HG02798 (cell line): ENCODE results near the gene KLK3.

ENCODE experiments used
- ATAC-seq: cut with Tn5 transposase; IDR thresholded peaks from one replicate; pipeline ENCODE4 v1.9.1; 2021; ENCODE audit warnings: mild to moderate bottlenecking; ENCODE audit not compliant: unreplicated experiment, poor library complexity

The KLK3 gene

DNA sequence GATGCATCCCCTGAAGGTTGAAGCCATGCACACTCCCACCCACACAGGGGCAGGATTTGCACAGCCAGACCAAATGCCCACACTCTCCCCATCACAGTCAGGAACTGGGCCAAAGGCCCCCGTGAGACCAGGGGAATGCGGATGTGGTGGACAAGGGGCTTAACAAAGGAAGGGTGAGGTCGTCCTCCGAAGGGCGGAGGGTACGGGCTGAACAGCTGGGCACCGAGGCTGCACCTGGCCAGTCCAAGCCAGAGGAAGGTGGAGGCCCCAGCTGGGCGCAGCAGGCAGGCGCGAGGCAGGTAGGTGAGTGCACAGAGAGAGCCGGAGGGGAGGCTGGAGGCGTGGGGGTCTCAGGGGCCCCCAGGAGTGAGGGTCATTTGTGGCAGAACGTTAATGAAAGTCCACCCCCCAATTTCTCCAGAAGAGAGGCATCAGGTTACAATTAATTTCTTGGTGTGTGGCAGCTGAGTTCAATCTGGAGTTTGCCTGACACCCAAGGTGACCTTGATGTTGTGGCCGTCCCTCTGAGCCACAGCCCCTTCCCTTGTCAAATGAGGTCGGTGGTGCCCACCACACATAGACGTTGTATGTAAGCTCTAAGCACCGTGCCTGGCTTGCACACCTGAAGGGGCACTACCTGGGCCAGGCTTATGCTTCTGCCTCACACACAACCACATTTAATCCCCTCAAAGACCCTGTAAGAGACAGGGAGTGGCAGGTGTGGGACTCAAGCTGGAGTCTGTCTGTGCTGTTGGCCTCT lies 24.3 kb upstream of the KLK3 start:
- ATAC-seq = no peak

DNA sequence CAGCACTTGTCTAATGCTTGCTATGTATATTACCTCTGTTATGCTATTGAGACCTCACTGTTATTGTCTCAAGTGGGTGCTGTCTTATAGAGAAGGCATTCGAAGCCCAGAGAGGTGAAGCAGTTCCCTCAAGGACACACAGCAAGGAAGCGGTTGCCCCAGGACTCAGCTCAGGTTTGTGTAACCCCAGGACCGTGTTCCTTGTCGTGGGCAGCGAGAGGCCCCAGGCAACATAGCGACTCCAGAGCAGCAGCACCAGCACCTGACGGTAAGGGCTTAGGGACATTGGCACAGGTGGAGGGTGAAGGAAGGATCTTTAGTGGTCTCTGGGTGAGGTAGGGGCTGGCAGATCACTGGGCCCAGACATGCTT lies 23.7 kb upstream of the KLK3 start:
- ATAC-seq = no peak

DNA sequence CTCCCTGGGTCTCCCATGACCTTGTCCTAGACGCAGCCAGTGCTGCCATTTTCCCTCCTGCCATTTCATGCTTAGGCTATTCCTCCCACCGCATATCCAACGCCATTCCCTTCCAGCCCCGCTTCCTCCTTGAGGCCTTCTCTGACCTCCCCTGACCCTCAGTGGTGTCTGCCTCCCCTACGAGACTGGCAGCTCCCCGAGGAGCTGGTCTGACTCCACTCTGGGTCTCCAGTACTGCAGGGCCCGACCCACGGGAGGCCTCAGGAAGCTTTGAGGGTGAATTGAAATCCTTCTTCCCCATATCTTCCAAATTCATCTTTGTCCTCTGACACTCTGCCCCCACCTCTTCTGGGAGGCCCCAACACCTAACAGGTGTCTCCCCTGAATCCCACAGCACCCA lies 22.0 kb upstream of the KLK3 start:
- ATAC-seq = no peak

DNA sequence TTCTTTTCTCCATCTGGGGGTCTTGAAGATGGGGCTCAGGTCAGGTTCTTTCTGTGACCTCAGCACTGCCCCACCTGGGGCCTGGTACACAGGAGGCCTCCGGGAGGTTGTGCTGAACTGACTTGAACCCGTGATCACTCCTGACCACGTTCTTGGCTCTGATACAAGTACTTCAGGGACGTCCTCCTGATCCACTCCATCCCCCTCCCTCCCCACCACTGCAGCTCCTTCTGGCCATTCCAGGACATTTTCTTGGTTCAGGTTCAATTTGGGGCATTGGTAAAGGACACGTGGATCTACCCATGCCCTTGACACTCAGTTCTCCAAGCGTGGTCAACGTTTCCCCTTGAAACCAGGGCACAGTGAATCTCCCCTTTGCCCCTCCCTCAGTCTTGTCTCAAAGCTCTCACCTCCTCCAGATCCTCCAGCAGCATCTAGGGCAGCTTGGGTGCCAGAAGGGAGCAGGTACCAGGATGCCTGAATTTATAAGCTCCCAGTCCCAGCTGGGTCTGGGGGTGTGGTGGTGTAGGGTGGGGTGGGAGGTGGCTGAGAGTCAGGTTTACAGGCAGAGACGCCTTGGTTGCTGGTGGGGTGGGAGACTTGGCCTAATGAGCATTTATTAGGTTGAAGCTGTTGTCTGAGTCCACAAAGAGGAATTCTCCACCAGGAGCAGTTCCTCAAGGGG lies 21.5 kb upstream of the KLK3 start, which contains the start of gene KLK15:
KLK15 (minus strand) TSS at position 458 of the 685 bp plus-strand sequence. CDS start 2,082 bp downstream, outside the sequence.
- ATAC-seq = no peak

DNA sequence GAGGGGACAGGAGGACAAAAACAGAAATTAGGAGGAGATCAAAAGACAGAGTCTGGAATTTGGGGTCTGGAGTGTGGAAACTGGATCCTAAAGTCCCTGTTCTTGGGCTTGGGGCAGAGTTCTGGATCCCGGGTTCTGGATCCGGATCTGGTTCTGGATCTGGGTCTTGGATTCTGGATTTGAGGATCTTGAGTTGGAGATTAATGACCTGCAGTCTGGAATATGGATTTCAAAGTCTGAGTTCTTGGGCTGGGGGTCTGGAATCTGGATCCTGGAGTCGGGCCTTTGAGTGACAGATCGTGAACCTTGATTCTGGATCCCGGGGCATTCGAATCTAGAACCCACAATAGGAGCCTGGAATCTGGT lies 20.9 kb upstream of the KLK3 start:
- no peak for ATAC-seq

DNA sequence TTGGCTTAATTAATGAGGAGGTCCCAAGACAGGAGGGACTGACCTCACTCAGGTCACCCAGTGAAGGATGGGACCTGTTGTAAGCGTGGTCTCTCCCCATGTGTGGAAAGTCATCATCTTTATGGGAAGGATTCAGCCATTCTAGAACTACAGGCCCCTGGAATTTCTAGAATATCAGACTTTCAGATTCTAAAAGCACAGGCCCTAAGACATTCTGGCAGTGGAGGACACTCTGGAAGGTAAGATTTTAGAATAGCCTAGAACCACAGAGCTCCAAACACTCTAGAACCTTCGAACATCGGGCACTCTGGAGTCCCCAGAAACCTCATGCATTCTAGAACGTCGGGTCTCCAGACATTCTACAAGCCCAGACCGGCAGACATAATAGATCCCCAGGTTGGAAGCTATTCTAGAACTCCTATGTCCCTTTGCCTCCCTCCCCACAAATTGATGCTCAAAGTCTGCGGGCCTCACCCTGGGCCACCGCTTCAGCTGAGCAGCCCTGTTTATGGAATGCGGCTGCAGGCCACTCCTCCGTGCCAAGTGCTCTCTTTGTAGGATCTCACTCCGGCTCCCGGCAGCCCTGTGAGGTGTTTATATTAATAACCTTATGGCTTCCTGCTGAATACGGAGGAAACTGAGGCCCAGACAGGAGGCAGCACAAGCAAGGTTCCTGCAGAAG lies 19.5 kb upstream of the KLK3 start:
- no peak for ATAC-seq

DNA sequence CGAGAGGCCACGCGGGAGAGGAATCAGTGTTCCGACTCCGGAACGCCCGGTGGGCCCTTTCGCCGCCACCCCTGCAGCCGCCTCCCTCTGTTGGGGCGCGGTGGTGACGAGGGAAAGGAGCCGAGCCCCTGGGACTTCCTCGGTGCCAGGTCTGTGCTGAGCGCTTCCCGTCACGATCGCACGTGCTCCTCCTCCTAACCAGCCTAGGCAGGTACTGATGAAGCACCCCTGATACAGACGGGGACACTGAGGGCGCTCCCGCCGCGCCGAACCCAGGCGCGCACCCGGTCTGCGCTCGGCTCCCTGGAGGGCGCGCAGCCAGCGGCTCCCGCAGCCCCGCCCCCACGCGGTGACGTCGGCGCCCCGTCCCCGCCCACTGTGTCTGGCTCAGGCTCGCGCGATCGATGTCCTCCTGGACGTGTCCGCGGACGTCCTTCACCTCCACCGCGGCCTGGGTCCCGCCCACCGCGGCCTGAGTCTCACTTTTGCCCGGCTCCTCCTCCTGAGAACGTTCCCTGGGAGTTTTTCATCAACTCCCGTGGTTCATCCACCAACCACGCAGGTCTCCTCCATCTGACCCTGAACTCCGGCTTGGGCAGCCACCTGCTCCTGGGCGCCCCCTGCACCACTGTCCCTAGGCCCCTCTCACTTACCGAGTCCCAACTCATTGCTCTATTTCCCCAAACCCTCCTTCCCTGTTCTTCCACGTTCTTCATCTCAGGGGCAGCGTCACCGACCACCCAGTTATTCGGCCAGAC lies 18.8 kb upstream of the KLK3 start:
- ATAC-seq = peak; percentile 81

DNA sequence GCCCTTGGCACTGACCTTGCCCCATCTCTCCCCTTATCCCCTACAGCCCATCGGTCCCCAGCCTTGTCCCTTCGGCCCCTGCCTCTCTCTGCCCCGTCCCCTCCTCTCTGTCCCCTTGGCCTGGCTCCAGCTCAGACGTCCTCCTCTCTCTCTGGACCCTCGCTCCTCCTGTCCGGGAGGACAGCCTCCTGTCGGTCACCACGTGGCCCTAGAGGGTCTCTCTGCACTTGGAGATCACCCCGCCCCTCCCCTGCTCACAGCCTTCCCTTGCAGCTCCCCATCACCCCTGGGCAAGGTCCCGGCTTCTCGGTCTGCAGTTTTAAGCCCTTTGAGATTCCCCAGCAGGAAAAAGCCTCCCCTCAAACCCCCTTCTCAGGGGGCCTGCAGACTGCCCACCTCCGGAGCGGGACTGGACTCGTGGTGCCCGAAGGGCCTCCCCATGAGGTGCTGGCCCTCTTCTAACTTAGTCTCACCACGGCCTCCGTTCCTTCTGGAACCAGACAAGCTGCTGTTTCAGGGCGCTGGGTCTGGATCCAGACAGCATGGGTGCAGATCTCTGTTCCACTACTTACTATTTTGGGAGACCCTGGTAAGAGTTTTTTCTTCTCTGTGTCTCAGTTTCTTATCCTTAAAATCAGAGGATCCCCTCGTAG lies 18.0 kb upstream of the KLK3 start:
- no peak for ATAC-seq

DNA sequence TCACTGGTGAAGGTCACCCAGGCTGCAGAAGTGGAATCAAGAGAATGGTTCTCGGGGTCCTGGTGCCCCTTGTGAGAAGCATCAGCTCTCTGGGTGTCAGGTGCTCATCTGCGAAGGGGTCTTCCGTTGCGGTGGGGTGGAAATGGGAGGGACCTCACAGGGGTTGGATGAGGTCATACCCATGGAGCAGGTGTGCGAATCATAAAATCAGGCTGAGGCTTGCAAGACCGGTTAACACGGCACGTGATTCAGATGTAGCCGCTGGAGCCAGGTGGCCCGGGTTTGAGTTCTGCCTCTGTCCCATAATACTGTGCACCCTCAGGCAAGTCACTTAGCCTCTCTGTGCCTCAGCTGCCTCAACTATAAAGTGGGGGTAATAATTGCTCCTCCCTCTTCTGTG lies 17.4 kb upstream of the KLK3 start:
- ATAC-seq = no peak

DNA sequence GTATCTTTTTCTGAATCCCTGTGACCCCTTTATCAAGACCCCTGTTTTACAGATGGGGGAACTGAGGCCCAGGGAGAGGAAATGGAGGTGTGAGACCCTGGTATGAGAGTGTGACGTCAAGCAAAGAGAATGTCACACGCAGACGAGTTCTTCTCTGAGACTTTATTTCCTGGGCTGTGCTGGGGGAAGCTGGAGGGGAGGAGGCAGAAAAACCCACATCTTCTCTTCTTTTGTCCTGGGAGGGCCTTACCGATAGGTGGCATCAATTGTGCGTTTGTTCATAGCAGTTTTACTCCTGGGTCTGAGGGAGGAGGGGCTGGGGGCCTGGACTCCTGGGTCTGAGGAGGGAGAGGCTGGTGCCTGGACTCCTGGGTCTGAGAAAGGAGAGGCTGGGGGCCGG lies 16.5 kb upstream of the KLK3 start:
- ATAC-seq = no peak

DNA sequence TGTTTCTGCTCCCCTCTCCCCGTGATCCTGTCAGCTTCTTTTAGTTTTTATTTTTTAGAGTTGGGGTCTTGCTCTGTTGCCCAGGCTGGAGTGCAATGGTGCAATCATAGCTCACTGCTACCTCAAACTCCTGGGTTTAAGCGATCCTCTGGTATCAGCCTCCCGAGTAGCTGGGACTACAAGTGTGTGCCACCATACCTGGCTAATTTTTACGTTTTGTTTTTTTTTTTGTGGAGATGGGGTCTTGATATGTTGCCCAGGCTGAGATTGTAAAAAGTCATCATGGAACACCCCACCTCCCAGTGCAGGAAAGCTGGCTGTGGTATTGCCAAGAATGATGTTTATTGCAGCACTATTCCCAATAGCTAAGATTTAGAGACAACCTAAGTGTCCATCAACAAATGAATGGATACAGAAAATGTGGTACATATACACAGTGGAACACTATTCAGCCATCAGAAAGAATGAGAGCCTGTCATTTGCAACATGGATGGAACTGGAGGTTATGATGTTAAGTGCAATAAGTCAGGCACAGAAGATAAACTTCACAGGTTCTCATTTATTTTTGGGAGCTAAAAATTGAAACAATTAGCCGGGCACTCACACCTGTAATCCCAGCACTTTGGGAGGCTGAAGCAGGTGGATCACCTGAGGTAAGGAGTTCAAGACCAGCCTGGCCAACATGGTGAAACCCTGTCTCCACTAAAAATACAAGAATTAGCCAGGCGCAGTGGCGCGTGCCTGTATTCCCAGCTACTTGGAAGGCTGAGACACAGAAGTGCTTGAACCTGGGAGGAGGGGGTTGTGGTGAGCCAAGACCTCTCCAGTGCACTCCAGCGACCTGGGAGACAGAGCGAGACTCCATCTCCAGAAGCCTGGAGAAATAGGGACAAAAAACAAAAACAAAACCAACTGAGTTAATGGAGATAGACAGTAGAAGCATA lies 14.7 kb upstream of the KLK3 start:
- ATAC-seq = no peak

DNA sequence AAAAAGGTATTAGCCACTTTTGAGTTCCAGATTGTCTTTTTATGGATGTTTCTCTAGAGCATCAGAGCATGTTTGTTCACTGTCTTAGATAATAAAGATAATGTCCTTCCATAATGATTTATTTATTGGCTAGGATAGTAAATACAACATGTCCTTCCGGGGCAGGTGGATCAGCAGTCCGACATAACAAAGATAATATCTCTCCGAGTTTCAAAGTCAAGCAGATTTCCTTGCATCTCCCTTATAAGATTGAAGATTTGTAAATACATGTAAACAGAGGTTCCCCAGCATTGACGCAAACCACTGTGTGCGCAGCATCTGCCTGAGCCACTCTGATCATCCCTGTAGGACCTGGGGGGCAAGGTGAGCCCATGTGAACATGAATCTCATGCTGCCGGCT lies 12.6 kb upstream of the KLK3 start:
- ATAC-seq = no peak

DNA sequence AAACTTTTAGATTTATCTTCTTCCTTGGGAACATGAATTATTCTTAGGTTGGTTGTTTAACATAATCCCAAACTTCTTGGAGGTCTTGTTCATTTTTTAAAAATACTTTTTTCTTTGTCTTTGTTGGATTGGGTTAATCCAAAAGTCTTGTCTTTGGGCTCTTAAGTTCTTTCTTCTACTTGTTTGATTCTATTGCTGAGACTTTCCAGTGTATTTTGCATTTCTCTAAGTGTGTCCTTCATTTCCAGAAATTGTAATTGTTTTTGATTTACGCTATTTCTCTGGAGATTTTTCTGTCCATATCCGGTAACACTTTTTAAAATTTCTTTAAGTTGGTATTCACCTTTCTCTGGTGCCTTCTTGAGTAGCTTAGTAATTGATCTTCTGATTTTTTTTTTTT lies 11.5 kb upstream of the KLK3 start:
- no peak for ATAC-seq

DNA sequence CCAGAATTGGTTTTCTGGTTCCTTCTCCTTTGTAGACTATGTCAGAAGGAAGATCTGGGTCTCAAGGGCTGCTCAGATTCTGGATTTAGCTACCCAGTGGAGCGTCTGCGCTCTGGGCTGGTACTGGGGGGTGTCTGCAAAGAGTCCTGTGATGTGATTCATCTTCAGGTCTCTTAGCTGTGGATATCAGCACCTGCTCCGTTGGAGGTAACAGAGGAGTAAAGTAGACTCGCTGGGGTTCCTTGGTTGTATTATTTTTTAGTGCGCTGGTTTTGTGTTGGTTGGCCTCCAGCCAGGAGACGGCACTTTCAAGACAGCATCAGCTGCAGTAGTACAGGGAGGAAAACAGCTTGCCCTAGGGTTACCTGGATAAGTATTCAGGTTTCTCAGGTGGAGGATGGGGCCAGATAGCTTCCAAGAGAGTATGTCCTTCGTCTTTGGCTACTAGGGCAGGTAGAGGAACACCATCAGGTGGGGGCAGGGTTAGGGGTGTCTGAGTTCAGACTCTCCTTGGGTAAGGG lies 11.0 kb upstream of the KLK3 start:
- ATAC-seq = no peak

DNA sequence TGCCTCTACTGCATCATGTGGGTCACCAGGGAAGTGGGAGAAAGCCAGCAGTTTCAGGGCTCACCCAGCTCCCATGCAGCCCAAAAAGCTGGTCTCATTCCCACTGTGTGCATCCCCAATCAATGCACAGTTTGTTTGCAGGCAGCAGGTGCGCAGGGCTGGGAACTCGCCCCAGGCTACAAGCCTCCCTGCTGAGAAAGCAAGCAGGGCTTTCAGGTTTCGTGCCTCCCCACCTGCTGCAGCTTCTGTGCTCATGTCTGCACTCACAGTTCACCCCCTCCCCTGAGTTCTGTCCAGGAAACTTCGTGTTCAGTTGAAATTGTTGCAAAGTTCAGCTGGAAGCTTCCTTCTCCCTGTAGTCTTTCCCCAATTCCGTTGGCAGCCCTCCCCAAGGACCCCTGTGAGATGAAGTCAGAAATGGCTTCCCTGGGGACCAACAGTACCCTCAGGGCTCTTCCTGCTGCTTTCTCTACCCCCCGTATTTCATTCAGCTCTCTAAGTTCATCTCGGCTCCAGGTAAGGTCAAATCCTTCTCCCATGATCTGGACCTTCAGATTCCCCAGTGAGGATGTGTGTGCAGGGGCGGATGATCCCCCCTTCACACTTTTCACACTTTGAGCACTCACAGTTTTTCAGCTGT lies 10.3 kb upstream of the KLK3 start:
- ATAC-seq = no peak

DNA sequence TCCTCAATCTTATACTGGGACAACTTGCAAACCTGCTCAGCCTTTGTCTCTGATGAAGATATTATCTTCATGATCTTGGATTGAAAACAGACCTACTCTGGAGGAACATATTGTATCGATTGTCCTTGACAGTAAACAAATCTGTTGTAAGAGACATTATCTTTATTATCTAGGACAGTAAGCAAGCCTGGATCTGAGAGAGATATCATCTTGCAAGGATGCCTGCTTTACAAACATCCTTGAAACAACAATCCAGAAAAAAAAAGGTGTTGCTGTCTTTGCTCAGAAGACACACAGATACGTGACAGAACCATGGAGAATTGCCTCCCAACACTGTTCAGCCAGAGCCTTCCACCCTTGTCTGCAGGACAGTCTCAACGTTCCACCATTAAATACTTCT lies 4.0 kb upstream of the KLK3 start:
- no peak for ATAC-seq

DNA sequence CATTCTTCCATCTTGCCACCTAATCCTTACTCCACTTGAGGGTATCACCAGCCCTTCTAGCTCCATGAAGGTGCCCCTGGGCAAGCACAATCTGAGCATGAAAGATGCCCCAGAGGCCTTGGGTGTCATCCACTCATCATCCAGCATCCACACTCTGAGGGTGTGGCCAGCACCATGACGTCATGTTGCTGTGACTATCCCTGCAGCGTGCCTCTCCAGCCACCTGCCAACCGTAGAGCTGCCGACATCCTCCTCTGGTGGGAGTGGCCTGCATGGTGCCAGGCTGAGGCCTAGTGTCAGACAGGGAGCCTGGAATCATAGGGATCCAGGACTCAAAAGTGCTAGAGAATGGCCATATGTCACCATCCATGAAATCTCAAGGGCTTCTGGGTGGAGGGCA lies 3.1 kb upstream of the KLK3 start:
- ATAC-seq = no peak

DNA sequence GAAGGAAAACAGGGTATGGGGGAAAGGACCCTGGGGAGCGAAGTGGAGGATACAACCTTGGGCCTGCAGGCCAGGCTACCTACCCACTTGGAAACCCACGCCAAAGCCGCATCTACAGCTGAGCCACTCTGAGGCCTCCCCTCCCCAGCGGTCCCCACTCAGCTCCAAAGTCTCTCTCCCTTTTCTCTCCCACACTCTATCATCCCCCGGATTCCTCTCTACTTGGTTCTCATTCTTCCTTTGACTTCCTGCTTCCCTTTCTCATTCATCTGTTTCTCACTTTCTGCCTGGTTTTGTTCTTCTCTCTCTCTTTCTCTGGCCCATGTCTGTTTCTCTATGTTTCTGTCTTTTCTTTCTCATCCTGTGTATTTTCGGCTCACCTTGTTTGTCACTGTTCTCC lies 2.7 kb downstream of the KLK3 start:
- no peak for ATAC-seq

DNA sequence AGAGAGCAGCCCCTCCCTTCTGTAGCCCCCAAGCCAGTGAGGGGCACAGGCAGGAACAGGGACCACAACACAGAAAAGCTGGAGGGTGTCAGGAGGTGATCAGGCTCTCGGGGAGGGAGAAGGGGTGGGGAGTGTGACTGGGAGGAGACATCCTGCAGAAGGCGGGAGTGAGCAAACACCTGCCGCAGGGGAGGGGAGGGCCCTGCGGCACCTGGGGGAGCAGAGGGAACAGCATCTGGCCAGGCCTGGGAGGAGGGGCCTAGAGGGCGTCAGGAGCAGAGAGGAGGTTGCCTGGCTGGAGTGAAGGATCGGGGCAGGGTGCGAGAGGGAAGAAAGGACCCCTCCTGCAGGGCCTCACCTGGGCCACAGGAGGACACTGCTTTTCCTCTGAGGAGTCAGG lies 4.2 kb downstream of the KLK3 start:
- ATAC-seq = no peak
